HG02973 (cell line): ENCODE results near the gene TRIM50.
"Not testable (repeated sequence)": the region's sequence is repeated elsewhere in the genome, so short reads cannot be mapped to it uniquely, and the experiment has no call there.

Experiments used
- ATAC-seq: cut with Tn5 transposase; IDR thresholded peaks from one replicate; pipeline ENCODE4 v1.9.1; 2021; ENCODE audit warnings: moderate library complexity; ENCODE audit not compliant: unreplicated experiment

Gene TRIM50

DNA sequence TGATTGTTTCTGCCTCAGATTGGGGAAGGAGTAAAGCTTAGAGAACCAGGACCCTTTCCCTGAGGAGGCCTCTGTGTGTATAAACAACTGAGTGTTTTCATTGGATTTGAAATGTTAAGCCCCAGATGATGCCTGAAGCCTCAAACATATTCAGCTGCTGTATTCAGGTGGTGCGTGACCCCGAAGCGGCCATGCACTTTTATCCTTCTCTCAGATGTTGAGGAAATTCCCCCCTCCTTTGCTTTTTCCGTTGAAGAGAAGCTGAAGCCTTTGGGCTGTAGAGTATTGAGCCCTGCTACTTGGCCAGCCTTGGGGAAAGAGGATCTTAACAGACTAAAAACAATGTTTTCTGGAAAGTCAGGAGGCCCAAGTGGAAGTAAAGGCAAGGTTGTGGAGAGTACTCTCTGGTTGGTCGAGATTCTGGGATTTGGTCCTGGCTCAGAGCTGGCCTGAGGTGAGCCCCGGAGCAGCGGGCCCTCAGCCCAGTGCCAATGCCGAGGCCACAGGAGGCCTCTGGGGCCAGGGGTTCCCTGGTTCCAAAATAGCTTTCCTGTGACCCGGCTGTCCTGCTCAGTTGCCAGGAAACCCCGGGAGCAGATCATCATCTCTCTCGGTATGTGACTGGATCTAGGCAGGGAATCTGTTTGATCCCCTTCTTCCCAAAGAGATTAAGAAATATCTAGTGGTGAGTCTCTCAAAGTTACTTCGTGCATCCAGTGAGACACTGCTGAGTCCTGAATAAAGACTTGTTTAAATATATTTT lies 22.6 kb upstream of the TRIM50 start:
- ATAC-seq, result no peak

- no peak for ATAC-seq
These were observed 21.9 kb upstream of the TRIM50 start for GRCh38 chr7:73349763-73350162.

DNA sequence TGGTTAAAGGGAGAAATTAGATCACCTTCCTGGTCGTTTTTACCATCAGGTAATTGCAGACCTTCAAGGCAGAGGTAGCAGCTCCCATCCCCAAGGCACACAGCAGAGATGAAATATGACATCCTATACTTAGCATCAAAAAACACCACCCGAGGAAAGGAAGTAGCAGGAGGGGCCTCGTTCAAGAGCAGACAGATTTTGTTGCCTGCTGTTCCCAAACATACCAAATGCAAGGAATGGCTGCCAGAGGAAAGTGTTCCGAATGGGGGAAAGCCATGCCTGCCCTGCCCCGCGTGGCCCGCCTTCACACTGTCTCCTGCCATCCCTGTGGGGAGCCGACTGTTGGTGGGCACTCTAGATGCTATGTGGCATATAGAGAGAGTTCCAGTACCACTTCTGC lies 18.1 kb upstream of the TRIM50 start:
- no peak for ATAC-seq

GRCh38 chr7:73345538-73345937 lies 17.7 kb upstream of the TRIM50 start:
- no peak for ATAC-seq

DNA sequence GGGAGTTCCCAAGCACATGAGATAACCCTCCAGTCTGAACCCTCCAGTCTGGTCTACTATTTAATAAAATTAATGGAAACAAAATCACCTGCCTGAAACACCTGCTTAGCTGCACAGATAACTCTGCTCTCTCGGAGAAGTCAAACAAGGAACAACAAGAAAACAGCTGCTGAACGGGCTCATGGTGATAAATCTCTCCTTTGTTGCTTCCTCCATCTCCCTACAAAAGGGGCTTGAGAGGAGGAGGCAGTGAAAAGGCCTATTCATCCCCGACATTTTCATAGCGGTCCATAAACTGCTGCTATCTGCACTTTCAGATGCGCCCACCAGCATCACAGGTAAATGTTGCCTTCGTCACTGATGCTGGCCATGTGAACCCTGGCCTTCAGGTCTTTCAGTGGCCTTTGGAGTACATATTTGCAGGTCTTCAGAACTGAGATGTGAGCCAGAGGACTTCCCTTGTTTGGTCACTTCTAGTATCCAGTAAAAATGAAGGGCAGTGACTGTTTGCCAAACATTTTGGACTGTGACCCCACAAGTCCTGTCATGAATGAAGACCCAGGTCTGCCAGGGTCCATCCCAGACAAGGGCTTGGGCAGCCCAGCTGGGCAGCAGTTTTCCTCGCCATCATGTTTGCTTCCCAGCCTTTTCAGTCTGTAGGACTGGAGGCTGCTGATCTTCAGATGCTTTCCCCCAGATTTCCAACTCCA lies 15.9 kb upstream of the TRIM50 start:
- no peak for ATAC-seq

GRCh38 chr7:73342645-73343044 lies 14.8 kb upstream of the TRIM50 start:
- no peak for ATAC-seq

DNA sequence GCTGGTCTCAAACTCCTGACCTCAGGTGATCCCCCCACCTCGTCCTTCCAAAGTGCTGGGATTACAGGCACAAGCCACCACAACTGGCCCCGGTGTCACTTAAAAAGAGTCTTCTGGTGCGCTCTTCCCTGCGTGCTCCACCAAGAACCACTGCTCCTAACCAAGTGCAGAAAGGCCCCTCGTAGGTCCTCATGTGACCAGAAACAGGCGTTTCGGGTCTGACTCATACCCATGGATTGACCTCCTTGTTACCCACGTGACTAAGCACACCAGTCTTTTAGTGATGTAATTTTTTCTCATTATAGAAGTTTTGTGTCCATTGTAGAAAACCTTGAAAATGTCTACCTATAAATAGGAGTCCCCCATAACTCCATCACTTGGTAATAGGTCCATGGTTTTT lies 14.0 kb upstream of the TRIM50 start:
- ATAC-seq, result no peak

- ATAC-seq, result no peak
These were observed 12.6 kb upstream of the TRIM50 start for GRCh38 chr7:73340514-73340913.

GRCh38 chr7:73338321-73338720 lies 10.4 kb upstream of the TRIM50 start:
- no peak for ATAC-seq

DNA sequence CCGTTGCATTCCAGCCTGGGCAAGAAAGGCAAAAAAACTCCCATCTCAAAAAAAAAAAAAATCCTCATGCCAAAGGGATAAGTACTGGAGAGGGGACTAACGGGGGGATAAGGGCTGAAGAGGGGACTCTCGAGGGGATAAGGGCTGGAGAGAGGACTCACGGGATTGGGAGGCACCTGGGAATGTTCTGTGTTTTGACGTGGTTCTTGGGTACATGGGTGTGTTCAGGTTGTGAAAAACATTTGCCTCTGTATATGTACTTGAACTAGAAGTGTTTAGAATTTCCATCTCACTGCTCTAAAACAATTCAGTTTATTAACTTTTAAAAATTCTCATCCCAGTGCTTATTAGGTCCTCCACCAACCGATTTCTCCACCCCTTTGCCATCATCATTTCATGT lies 4.6 kb upstream of the TRIM50 start:
- ATAC-seq, result no peak

GRCh38 chr7:73330772-73331171 lies 2.9 kb upstream of the TRIM50 start:
- ATAC-seq, result no peak

DNA sequence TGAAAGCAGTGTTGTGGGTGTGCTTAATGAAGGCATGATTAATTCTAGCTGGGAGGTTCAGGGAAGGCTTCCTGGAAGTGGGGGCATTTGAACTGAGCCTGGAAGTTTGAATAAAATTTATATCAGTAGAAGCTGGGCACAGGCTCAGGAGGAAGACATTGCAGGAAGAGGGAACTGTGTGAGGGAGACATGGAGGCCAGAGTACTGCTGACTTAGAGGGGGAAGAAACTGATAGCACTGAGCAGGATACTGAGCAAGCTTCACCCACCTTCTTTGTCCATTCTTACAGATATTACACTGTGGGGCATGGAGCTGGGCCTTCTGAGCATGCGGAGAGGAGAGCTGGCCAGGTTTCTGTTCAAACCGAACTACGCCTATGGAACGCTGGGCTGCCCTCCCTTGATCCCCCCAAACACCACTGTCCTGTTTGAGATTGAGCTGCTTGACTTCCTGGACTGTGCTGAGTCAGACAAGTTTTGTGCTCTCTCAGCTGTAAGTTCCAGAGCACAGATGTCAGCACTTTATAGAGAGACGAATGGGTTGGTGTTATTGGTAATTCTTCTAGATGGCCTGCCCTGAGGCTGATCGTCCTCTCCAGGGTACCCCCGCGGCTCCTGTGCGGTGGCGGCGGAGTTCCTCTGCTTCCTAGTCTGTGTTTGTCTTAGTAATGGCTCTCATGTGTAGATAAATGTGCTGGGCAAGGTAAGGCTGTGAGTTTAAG lies 2.1 kb upstream of the TRIM50 start:
- ATAC-seq, result no peak

- ATAC-seq, result no peak
These were observed 814 bp upstream of the TRIM50 start for GRCh38 chr7:73328696-73329095.

GRCh38 chr7:73327449-73327848 lies 433 bp downstream of the TRIM50 start:
- ATAC-seq, result not testable (repeated sequence)

DNA sequence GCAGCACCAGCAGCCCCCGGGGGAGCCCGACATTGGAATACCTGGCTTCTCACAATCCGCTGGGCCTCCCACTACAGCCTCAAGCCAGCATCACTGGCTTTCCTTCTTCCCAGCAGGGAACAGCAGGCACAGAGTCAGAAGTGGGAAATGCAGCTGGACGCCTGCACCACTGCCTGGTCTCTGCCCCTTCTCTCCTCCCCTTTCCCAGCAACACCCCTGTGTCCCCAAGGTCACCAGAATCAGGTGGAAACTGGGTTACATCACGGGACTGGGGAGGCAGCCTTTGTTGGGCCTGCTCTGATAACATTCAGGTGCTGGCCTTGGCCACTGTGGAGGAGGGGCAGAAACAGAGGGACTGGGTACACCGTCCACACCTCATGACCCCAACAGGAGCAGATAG lies 2.5 kb downstream of the TRIM50 start:
- not testable (repeated sequence) for ATAC-seq

GRCh38 chr7:73324081-73324845 lies 3.6 kb downstream of the TRIM50 start:
- not testable (repeated sequence) for ATAC-seq

- ATAC-seq, result not testable (repeated sequence)
These were observed 4.3 kb downstream of the TRIM50 start for GRCh38 chr7:73323434-73324080.

- not testable (repeated sequence) for ATAC-seq
These were observed 7.9 kb downstream of the TRIM50 start for GRCh38 chr7:73320009-73320408.

DNA sequence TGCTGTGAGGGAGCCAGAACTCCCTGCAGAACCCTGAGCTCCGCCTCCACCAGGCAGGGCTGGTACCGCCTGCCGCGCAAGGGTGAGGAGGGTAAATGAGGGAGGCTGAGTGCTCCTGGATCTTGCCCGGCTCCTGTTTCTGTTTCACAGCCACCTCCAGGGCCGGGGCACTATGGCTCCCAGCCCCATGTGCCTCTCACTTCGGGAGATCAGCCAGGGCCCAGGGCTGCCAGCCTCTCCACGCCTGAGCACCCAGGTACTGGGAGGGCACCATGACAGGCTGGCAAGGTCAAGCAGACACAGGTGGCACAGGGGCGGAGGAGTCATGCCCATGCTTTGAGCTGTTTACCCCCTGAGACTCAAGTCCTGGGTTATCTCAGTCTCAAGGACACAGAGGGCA lies 8.3 kb downstream of the TRIM50 start:
- not testable (repeated sequence) for ATAC-seq

DNA sequence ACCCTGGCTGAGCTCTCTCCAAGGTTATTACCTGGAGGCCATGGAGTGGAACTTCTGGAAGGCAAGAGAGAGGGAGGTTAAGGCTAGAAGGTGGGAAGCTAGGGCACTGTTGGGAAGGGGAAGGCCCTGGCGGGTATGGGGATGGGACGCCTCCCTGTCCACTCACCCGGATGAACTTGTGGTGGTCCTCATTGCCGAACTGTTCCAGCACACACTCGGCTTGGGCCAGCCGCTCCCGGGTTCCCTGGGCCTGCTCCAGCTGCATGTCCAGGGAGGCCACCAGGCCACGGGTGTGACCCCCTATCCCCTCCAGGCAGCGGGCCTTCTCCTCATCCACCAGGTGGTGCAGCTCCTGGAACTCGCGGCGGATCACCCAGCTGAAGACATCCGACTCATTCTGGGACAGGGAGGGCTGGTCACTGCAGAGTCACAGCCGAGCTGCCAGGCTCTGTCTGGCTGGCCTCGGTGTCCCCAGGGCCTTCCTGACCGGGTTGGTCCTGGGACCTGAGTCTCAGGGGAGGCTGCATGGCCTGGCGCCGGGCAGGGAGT lies 9.2 kb downstream of the TRIM50 start:
- ATAC-seq, result not testable (repeated sequence)
